Activated T-helper 1 cell treated with anti-CD3 and anti-CD28 coated beads, Interleukin-12 subunit alpha, Interleukin-12 subunit beta, Interleukin-2, Interleukin-4 antibody, amounts not matched to agents 30 ng/mL and 10 ng/mL and 1 ng/mL, durations not matched to agents 14 hours and 24 hours and 36 hours (primary cell): Measurements from ENCODE around the gene TMBIM6. TPM values are rescaled to one million over a fixed set of nuclear protein-coding genes. Genes with fewer than 3 reads are reported as not detected.

Experiments
- DNase-seq: peaks from one replicate; pipeline ENCODE4 v3.0.0; 2021; ENCODE audit warnings: low spot score
- H3K27ac Mint-ChIP-seq: one replicate; pipeline ENCODE4 v1.8.0; 2021; ENCODE audit warnings: mild to moderate bottlenecking, mixed read lengths
- H3K27me3 Mint-ChIP-seq: one replicate; pipeline ENCODE4 v1.8.0; 2022; ENCODE audit warnings: mild to moderate bottlenecking, moderate library complexity, mixed read lengths; ENCODE audit not compliant: insufficient read depth
- H3K36me3 Mint-ChIP-seq: one replicate; pipeline ENCODE4 v1.8.0; 2021; ENCODE audit warnings: low read depth, mixed read lengths
- H3K4me1 Mint-ChIP-seq: one replicate; pipeline ENCODE4 v1.8.0; 2021; ENCODE audit warnings: low read depth, mixed read lengths
- H3K4me3 Mint-ChIP-seq: one replicate; pipeline ENCODE4 v1.8.0; 2021; ENCODE audit warnings: mild to moderate bottlenecking, moderate library complexity, mixed read lengths
- H3K9me3 Mint-ChIP-seq: one replicate; pipeline ENCODE4 v1.8.0; 2021; ENCODE audit warnings: mixed read lengths
- intact Hi-C: fragments of 100-400 bp; cut with micrococcal nuclease; formaldehyde crosslinking; loops from one replicate; pipeline ENCODE4 v1.15.1; 2024
- total RNA-seq: library from RNA; stranded (reverse); gene quantifications from 2 replicates; pipeline ENCODE4 v1.2.3, GENCODE V29; 2022

TMBIM6 gene
- total RNA-seq, 1 donor from 2014 or later, result 382 TPM

GRCh38 chr12:49809381-49809905 lies 68.1 kb downstream of the TMBIM6 start:
- no peak overlapping the region for H3K27ac Mint-ChIP-seq
- no peak overlapping the region for H3K4me3 Mint-ChIP-seq
- intact Hi-C loops, result no loop called here
- no peaks in the 10 kb centered on the region for H3K9me3 Mint-ChIP-seq
- no peaks in the 10 kb centered on the region for H3K27me3 Mint-ChIP-seq
- peaks cover 5% of the 10 kb centered on the region for H3K4me1 Mint-ChIP-seq
- no peak for DNase-seq
- H3K36me3 Mint-ChIP-seq, result no peaks in the 10 kb centered on the region

- no peak for DNase-seq
- Mint-ChIP-seq H3K27ac (no peak overlapping the region), H3K4me1 (peaks cover 5% of the 10 kb centered on the region), H3K4me3 (no peak overlapping the region), H3K9me3 (no peaks in the 10 kb centered on the region), H3K27me3 (peaks cover 3% of the 10 kb centered on the region), H3K36me3 (no peaks in the 10 kb centered on the region)
- intact Hi-C loops, result no loop called here
Observed at GRCh38 chr12:49809906-49810389, 68.6 kb downstream of the TMBIM6 start.

- peaks cover 3% of the 10 kb centered on the region for H3K27me3 Mint-ChIP-seq
Observed at GRCh38 chr12:49811136-49811535, 69.8 kb downstream of the TMBIM6 start.

GRCh38 chr12:49811961-49812401 lies 70.6 kb downstream of the TMBIM6 start:
- H3K27ac Mint-ChIP-seq, result no peak overlapping the region
- intact Hi-C loops, result no loop called here
- peaks cover 5% of the 10 kb centered on the region for H3K4me1 Mint-ChIP-seq
- no peaks in the 10 kb centered on the region for H3K9me3 Mint-ChIP-seq
- H3K36me3 Mint-ChIP-seq, result no peaks in the 10 kb centered on the region
- DNase-seq, result no peak
- H3K4me3 Mint-ChIP-seq, result no peak overlapping the region
- peaks cover 3% of the 10 kb centered on the region for H3K27me3 Mint-ChIP-seq

More at GRCh38 chr12:49811136-49811535, 69.8 kb downstream of the TMBIM6 start:
- Mint-ChIP-seq H3K9me3 (no peaks in the 10 kb centered on the region), H3K27ac (no peak overlapping the region), H3K4me3 (no peak overlapping the region), H3K4me1 (peaks cover 5% of the 10 kb centered on the region), H3K36me3 (no peaks in the 10 kb centered on the region)
- no peak for DNase-seq
- intact Hi-C loops, result no loop called here

- intact Hi-C loops, result no loop called here
- peaks cover 3% of the 10 kb centered on the region for H3K27me3 Mint-ChIP-seq
- H3K9me3 Mint-ChIP-seq, result no peaks in the 10 kb centered on the region
- peaks cover 5% of the 10 kb centered on the region for H3K4me1 Mint-ChIP-seq
- no peak overlapping the region for H3K4me3 Mint-ChIP-seq
- no peak for DNase-seq
- H3K27ac Mint-ChIP-seq, result no peak overlapping the region
- no peaks in the 10 kb centered on the region for H3K36me3 Mint-ChIP-seq
Observed at GRCh38 chr12:49813131-49813530, 71.8 kb downstream of the TMBIM6 start.

Other genes starting within 250 kb of the TMBIM6 start
- gene KCNH3, start 202.5 kb upstream of the TMBIM6 start, total RNA-seq, result 0.93 and 1.6 TPM in 2 replicates
- 77.1 and 77.9 TPM in 2 replicates for gene MCRS1, start 173.4 kb upstream of the TMBIM6 start, total RNA-seq
- 0.29 and 0.62 TPM in 2 replicates for gene FAM186B, start 135.9 kb upstream of the TMBIM6 start, total RNA-seq
- 10.4 and 12.7 TPM in 2 replicates for gene PRPF40B, start 118.0 kb upstream of the TMBIM6 start, total RNA-seq
- 43.0 and 46.1 TPM in 2 replicates for gene FMNL3, start 34.2 kb upstream of the TMBIM6 start, total RNA-seq
- gene NCKAP5L, start 86.9 kb downstream of the TMBIM6 start, total RNA-seq, result 3.8 TPM in 2 replicates
- gene BCDIN3D, start 101.5 kb downstream of the TMBIM6 start, total RNA-seq, result 3.6 and 4.0 TPM in 2 replicates
- 0.49 and 0.64 TPM in 2 replicates for gene FAIM2, start 162.3 kb downstream of the TMBIM6 start, total RNA-seq
- not detected in 2 replicates for gene AQP2, start 209.2 kb downstream of the TMBIM6 start, total RNA-seq
- not detected in 2 replicates for gene AQP5, start 220.3 kb downstream of the TMBIM6 start, total RNA-seq
- gene AQP6, start 231.4 kb downstream of the TMBIM6 start, total RNA-seq, result not detected in 2 replicates